HTR-8/SVneo (cell line): ENCODE measurements around the gene TADA2A.
"Not testable (repeated sequence)": the region's sequence is repeated elsewhere in the genome, so short reads cannot be mapped to it uniquely, and the experiment has no call there.

Source experiments
- DNase-seq: peaks from one replicate; pipeline ENCODE4 v3.0.0; 2011; ENCODE audit warnings: low spot score, mixed read lengths; ENCODE audit not compliant: insufficient read length
- FAIRE-seq: peaks from 2 replicates; lab custom pipeline; 2011; peaks lifted over from hg19 to GRCh38; lab: Jason Lieb, UNC

TADA2A gene

GRCh38 chr17:37393352-37393751, 13.3 kb upstream of the TADA2A start:
- FAIRE-seq = no peak
- no peak for DNase-seq

GRCh38 chr17:37399265-37399803, 7.4 kb upstream of the TADA2A start:
- FAIRE-seq (no peak), DNase-seq (no peak)

GRCh38 chr17:37400505-37400904, 6.2 kb upstream of the TADA2A start:
- FAIRE-seq (no peak), DNase-seq (no peak)

- not testable (repeated sequence) for DNase-seq, FAIRE-seq
Observed at GRCh38 chr17:37405522-37405921, 1.2 kb upstream of the TADA2A start.

GRCh38 chr17:37405955-37406634, 591 bp upstream of the TADA2A start:
- DNase-seq (no peak), FAIRE-seq (no peak)

- FAIRE-seq, DNase-seq: not testable (repeated sequence)
Observed at GRCh38 chr17:37408145-37408479, 1.4 kb downstream of the TADA2A start.

GRCh38 chr17:37410357-37410756, 3.7 kb downstream of the TADA2A start:
- DNase-seq (no peak), FAIRE-seq (no peak)

GRCh38 chr17:37413875-37414519, 7.3 kb downstream of the TADA2A start:
- no peak for DNase-seq
- FAIRE-seq = no peak

- DNase-seq = no peak
- FAIRE-seq = no peak
Observed at GRCh38 chr17:37417852-37418251, 11.2 kb downstream of the TADA2A start.

- DNase-seq = no peak
- FAIRE-seq = no peak
Observed at GRCh38 chr17:37422971-37423625, 16.4 kb downstream of the TADA2A start.

GRCh38 chr17:37425268-37425667, 18.6 kb downstream of the TADA2A start:
- no peak for FAIRE-seq

GRCh38 chr17:37429039-37429438, 22.4 kb downstream of the TADA2A start:
- DNase-seq (no peak), FAIRE-seq (no peak)

More at GRCh38 chr17:37425268-37425667, 18.6 kb downstream of the TADA2A start:
- DNase-seq = no peak

- DNase-seq = no peak
- no peak for FAIRE-seq
Observed at GRCh38 chr17:37429453-37429852, 22.8 kb downstream of the TADA2A start.

GRCh38 chr17:37430051-37430627, 23.5 kb downstream of the TADA2A start:
- DNase-seq (no peak), FAIRE-seq (no peak)

GRCh38 chr17:37432671-37433070, 26.0 kb downstream of the TADA2A start:
- FAIRE-seq = no peak

GRCh38 chr17:37438141-37438540, 31.5 kb downstream of the TADA2A start:
- FAIRE-seq (no peak), DNase-seq (no peak)

More at GRCh38 chr17:37432671-37433070, 26.0 kb downstream of the TADA2A start:
- DNase-seq = no peak

GRCh38 chr17:37440424-37440823, 33.7 kb downstream of the TADA2A start:
- DNase-seq (no peak), FAIRE-seq (no peak)

GRCh38 chr17:37441369-37442014, 34.8 kb downstream of the TADA2A start:
- not testable (repeated sequence) for DNase-seq, FAIRE-seq

GRCh38 chr17:37446027-37446426, 39.3 kb downstream of the TADA2A start:
- DNase-seq (no peak), FAIRE-seq (no peak)

GRCh38 chr17:37447641-37448040, 41.0 kb downstream of the TADA2A start:
- DNase-seq (peak; percentile 25), FAIRE-seq (no peak)
